Psoas muscle (tissue), 8 donors: ENCODE results near the gene PPP1R13L. TPM values are rescaled to one million over a fixed set of nuclear protein-coding genes. Genes with fewer than 3 reads are reported as not detected.

ENCODE experiments used
- ATAC-seq, 4 donors: fragments of 200-7000 bp; cut with Tn5 transposase; one replicate each; pipeline ENCODE4 v1.9.1; 2020; ENCODE audit warnings: moderate library complexity in 3 of 4, mild to moderate bottlenecking in 2 of 4
- DNase-seq, 2 donors: peaks; one replicate each; pipeline ENCODE4 v3.0.0-alpha.2; 2020
- H3K27ac ChIP-seq: fragments of 200-600 bp; one replicate; pipeline ENCODE4 v1.8.0; 2022
- H3K27me3 ChIP-seq, 3 donors: fragments of 200-600 bp in 1 of 3; one replicate each; pipeline versions ENCODE4 v1.6.1 to v1.8.0; 2013 to 2022; ENCODE audit warnings: low read length in 2 of 3, mild to moderate bottlenecking in 2 of 3, moderate library complexity in 1 of 3; ENCODE audit not compliant: insufficient read depth in 3 of 3
- H3K36me3 ChIP-seq, 2 donors: fragments of 200-600 bp in 1 of 2; one replicate each; pipeline versions ENCODE4 v1.6.1 to v1.8.0; 2013 to 2022; ENCODE audit warnings: low read depth in 1 of 2, mild to moderate bottlenecking in 1 of 2, moderate library complexity in 1 of 2; ENCODE audit not compliant: insufficient read depth in 1 of 2
- H3K4me1 ChIP-seq: fragments of 200-600 bp; one replicate; pipeline ENCODE4 v1.8.0; 2022
- H3K4me3 ChIP-seq: fragments of 200-600 bp; one replicate; pipeline ENCODE4 v1.8.0; 2022; ENCODE audit warnings: mild to moderate bottlenecking
- H3K9me3 ChIP-seq: fragments of 200-600 bp; one replicate; pipeline ENCODE4 v1.8.0; 2022
- CTCF ChIP-seq: fragments of 200-600 bp; IDR thresholded peaks from one replicate; pipeline ENCODE4 v1.8.0; 2022; ENCODE audit warnings: antibody characterized with exemption
- WGBS, 3 donors: extraction: QIAGEN DNeasy Blood & Tissue Kit; methylation state at CpG; one replicate each; pipeline versions ENCODE4 v1.1.6 to v1.1.7; 2013; 5-methylcytosine and 5-hydroxymethylcytosine counted together
- intact Hi-C, 2 donors: fragments of 100-400 bp; cut with DNase I; formaldehyde crosslinking; loops; one replicate each; pipeline versions ENCODE4 v1.11.0 to v1.14.2; 2022
- polyA plus RNA-seq, 3 donors: library from polyadenylated mRNA; stranded (reverse); fragments of 200-250 nt; gene quantifications; one replicate each; pipeline ENCODE4 v1.2.3, GENCODE V29; 2013
- total RNA-seq, 4 donors: library from RNA; stranded (reverse); fragmentation: NEBNext Ultra II Directional in 2 of 4; extraction: Animal tissue kit (Norgen Biotek cat#: 25700) in 2 of 4; gene quantifications; one replicate each; pipeline versions ENCODE4 v1.2.1 to v1.2.4, GENCODE V29; 2021 to 2023
- donor health status: healthy with polysubstance abuse.
- donor health status: DM: no; HTN: no; CAD: no; lungs with moderate emphysema.
- donor health status: Bipolar disorder and iron deficiency.
- donor health status: healthy.
- donor health status: DM: yes; HTN: yes; CAD: no.
- donor health status: DM: no; HTN: no; CAD: no.
- donor health status: DM: no; HTN: no; CAD: no.
- donor health status: DM: yes; HTN: yes; CAD: no.

PPP1R13L gene
- total and polyA plus RNA-seq, 7 donors, result 1.8 to 21.4 (median 4.8) TPM

DNA sequence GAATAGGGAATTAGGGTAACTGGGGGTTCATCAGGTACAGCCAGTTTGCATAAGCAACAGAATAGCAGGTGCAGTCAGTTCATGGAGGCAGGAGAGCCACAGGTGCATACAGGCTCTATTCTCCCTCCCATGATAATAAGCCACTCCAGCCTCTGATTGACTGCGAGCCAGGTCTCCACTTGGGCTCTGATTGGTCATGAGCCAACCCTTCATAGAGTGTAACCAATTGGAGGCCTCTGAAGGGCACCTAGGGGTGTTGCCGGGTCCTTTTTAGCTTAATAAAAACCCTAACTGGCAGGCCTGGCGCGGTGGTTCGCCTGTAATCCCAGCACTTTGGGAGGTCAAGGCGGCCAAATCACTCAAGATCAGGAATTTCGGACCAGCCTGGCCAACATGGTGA lies 73.5 kb downstream of the PPP1R13L start:
- no peak overlapping the region for H3K27ac ChIP-seq
- peaks cover 11% of the 10 kb centered on the region for H3K4me1 ChIP-seq
- intact Hi-C loops, result loop anchor here (10.0 kb wide), 3 partner anchors 127 to 237 kb away; partner anchors contain the start of gene PPP1R37 (in 1 of the 2)
- TF ChIP-seq CTCF, result no peak
- H3K9me3 ChIP-seq, result no peaks in the 10 kb centered on the region
- 76 to 81% (median 80%) methylated on average over 7 of the region's 7 CpGs for WGBS, 3 donors
- DNase-seq, result no peak
- H3K36me3 ChIP-seq, result no peaks in the 10 kb centered on the region
- no peak for ATAC-seq
- no peaks in the 10 kb centered on the region for H3K27me3 ChIP-seq
- H3K4me3 ChIP-seq, result no peak overlapping the region

Other genes with a start within 250 kb of the PPP1R13L start
- gene NKPD1, start 244.1 kb downstream of the PPP1R13L start, total RNA-seq, result under 1 TPM in 3 of 4 donors, not detected in 1; 0.06 to 0.09 (median 0.08) TPM
- gene NKPD1, start 244.1 kb downstream of the PPP1R13L start, polyA plus RNA-seq, result under 1 TPM in 2 of 3 donors, not detected in 1; 0.08 to 0.18 TPM
- gene TRAPPC6A, start 226.8 kb downstream of the PPP1R13L start, total RNA-seq, result 10 to 100 TPM; 12.3 to 42.2 (median 20.6) TPM
- 10 to 100 TPM; 10.8 to 14.5 (median 12.9) TPM for gene TRAPPC6A, start 226.8 kb downstream of the PPP1R13L start, polyA plus RNA-seq
- gene BLOC1S3, start 226.3 kb downstream of the PPP1R13L start, total RNA-seq, result 1 to 10 TPM; 4.1 to 7.8 (median 5.1) TPM
- gene BLOC1S3, start 226.3 kb downstream of the PPP1R13L start, polyA plus RNA-seq, result 1 to 10 TPM; 3.3 to 6.6 (median 6.5) TPM
- 1 to 10 TPM in 1 of 4 donors, under 1 TPM in 3; 0.62 to 1.3 (median 0.70) TPM for gene EXOC3L2, start 159.7 kb downstream of the PPP1R13L start, total RNA-seq
- under 1 TPM; 0.17 to 0.53 (median 0.28) TPM for gene EXOC3L2, start 159.7 kb downstream of the PPP1R13L start, polyA plus RNA-seq
- gene MARK4, start 153.8 kb downstream of the PPP1R13L start, total RNA-seq, result 10 to 100 TPM; 29.7 to 37.7 (median 34.4) TPM
- gene MARK4, start 153.8 kb downstream of the PPP1R13L start, polyA plus RNA-seq, result 10 to 100 TPM; 11.0 to 12.5 (median 12.4) TPM
- over 10,000 TPM in 3 of 4 donors, 1,000 to 10,000 TPM in 1; 9,755 to 16,244 (median 12,984) TPM for gene CKM, start 82.2 kb downstream of the PPP1R13L start, total RNA-seq
- gene CKM, start 82.2 kb downstream of the PPP1R13L start, polyA plus RNA-seq, result over 10,000 TPM in 2 of 3 donors, 1,000 to 10,000 TPM in 1; 9,503 to 23,818 (median 21,473) TPM
- gene KLC3, start 64.3 kb downstream of the PPP1R13L start, total RNA-seq, result under 1 TPM in 2 of 4 donors, not detected in 2; 0.11 to 0.27 TPM
- gene KLC3, start 64.3 kb downstream of the PPP1R13L start, polyA plus RNA-seq, result under 1 TPM in 2 of 3 donors, not detected in 1; 0.03 to 0.05 TPM
- gene ERCC2, start 34.5 kb downstream of the PPP1R13L start, total RNA-seq, result 10 to 100 TPM in 3 of 4 donors, 1 to 10 TPM in 1; 9.3 to 16.4 (median 12.5) TPM
- 1 to 10 TPM; 5.0 to 8.3 (median 5.3) TPM for gene ERCC2, start 34.5 kb downstream of the PPP1R13L start, polyA plus RNA-seq
- gene POLR1G, start 1.6 kb upstream of the PPP1R13L start, total RNA-seq, result 1 to 10 TPM; 6.0 to 9.6 (median 7.1) TPM
- gene POLR1G, start 1.6 kb upstream of the PPP1R13L start, polyA plus RNA-seq, result 10 to 100 TPM in 2 of 3 donors, 1 to 10 TPM in 1; 8.8 to 12.5 (median 11.3) TPM
- 100 to 1,000 TPM in 1 of 4 donors, 10 to 100 TPM in 3; 59.5 to 145 (median 74.2) TPM for gene ERCC1, start 18.8 kb upstream of the PPP1R13L start, total RNA-seq
- gene ERCC1, start 18.8 kb upstream of the PPP1R13L start, polyA plus RNA-seq, result 1,000 to 10,000 TPM in 1 of 3 donors, 10 to 100 TPM in 2; 84.6 to 2,153 (median 96.4) TPM
- gene FOSB, start 62.9 kb upstream of the PPP1R13L start, total RNA-seq, result 1 to 10 TPM in 3 of 4 donors, under 1 TPM in 1; 0.32 to 9.4 (median 1.7) TPM
- 1 to 10 TPM in 1 of 3 donors, under 1 TPM in 2; 0.41 to 5.4 (median 0.65) TPM for gene FOSB, start 62.9 kb upstream of the PPP1R13L start, polyA plus RNA-seq
- 100 to 1,000 TPM; 214 to 272 (median 242) TPM for gene RTN2, start 92.0 kb upstream of the PPP1R13L start, total RNA-seq
- 100 to 1,000 TPM in 1 of 3 donors, 10 to 100 TPM in 2; 46.6 to 199 (median 85.8) TPM for gene RTN2, start 92.0 kb upstream of the PPP1R13L start, polyA plus RNA-seq
- under 1 TPM in 1 of 4 donors, not detected in 3; 0.60 TPM for gene PPM1N, start 93.4 kb upstream of the PPP1R13L start, total RNA-seq
- under 1 TPM; 0.29 to 0.90 (median 0.31) TPM for gene PPM1N, start 93.4 kb upstream of the PPP1R13L start, polyA plus RNA-seq
- 10 to 100 TPM; 14.2 to 32.8 (median 23.2) TPM for gene VASP, start 102.4 kb upstream of the PPP1R13L start, total RNA-seq
- 10 to 100 TPM; 13.5 to 76.3 (median 14.6) TPM for gene VASP, start 102.4 kb upstream of the PPP1R13L start, polyA plus RNA-seq
- 10 to 100 TPM; 14.0 to 27.6 (median 17.6) TPM for gene OPA3, start 179.7 kb upstream of the PPP1R13L start, total RNA-seq
- 10 to 100 TPM in 2 of 3 donors, 1 to 10 TPM in 1; 9.1 to 15.8 (median 12.4) TPM for gene OPA3, start 179.7 kb upstream of the PPP1R13L start, polyA plus RNA-seq
- 1 to 10 TPM; 3.0 to 7.5 (median 3.9) TPM for gene GPR4, start 197.1 kb upstream of the PPP1R13L start, total RNA-seq
- 1 to 10 TPM; 1.6 to 2.6 (median 2.4) TPM for gene GPR4, start 197.1 kb upstream of the PPP1R13L start, polyA plus RNA-seq
- 10 to 100 TPM; 10.4 to 31.1 (median 18.3) TPM for gene EML2, start 234.3 kb upstream of the PPP1R13L start, total RNA-seq
- gene EML2, start 234.3 kb upstream of the PPP1R13L start, polyA plus RNA-seq, result 1 to 10 TPM; 6.2 to 8.3 (median 6.7) TPM